Thyroid gland (tissue), 4 donors: ENCODE measurements around the gene ERICH6.
"Not testable (repeated sequence)": the region's sequence is repeated elsewhere in the genome, so short reads cannot be mapped to it uniquely, and the experiment has no call there.

Experiments used
- POLR2A ChIP-seq, 2 donors: fragments of 450-650 bp; IDR thresholded peaks; one replicate each; pipeline ENCODE4 v1.6.1; 2017; ENCODE audit warnings: antibody characterized with exemption in 2 of 2, mild to moderate bottlenecking in 2 of 2, moderate library complexity in 1 of 2
- TF ChIP-seq, protein P1 (sequence below), 6 experiments: fragments of 200-600 bp in 3 of 6; fragments of 450-650 bp in 3 of 6; sonication (generic) in 3 of 6; IDR thresholded peaks; one replicate each; pipeline ENCODE4 v1.5.1; 2016 to 2019; ENCODE audit warnings: antibody characterized with exemption in 6 of 6, mild to moderate bottlenecking in 2 of 6, inconsistent platforms in 1 of 6, moderate library complexity in 1 of 6

DNA sequence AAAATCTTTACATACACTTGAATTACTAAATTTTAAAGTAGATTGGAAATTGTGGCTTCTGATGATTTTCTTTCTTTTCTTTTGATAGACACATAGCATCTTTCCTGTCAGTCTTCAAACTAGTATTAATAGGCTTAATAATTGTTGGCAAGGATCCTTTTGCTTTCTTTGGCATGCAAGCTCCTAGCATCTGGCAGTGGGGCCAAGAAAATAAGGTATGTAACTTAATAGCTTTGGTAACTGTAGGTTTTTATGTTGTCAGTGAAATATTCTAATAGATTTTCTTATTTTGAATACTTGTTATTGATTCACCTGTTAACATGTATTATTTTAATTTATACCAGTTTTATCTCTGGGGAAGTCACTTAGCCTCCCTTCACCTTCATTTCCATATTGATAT is 80.8 kb downstream of the ERICH6 start:
- TF ChIP-seq, protein P1, sequence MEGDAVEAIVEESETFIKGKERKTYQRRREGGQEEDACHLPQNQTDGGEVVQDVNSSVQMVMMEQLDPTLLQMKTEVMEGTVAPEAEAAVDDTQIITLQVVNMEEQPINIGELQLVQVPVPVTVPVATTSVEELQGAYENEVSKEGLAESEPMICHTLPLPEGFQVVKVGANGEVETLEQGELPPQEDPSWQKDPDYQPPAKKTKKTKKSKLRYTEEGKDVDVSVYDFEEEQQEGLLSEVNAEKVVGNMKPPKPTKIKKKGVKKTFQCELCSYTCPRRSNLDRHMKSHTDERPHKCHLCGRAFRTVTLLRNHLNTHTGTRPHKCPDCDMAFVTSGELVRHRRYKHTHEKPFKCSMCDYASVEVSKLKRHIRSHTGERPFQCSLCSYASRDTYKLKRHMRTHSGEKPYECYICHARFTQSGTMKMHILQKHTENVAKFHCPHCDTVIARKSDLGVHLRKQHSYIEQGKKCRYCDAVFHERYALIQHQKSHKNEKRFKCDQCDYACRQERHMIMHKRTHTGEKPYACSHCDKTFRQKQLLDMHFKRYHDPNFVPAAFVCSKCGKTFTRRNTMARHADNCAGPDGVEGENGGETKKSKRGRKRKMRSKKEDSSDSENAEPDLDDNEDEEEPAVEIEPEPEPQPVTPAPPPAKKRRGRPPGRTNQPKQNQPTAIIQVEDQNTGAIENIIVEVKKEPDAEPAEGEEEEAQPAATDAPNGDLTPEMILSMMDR (IDR thresholded peaks at IDR 0.05) = not testable (repeated sequence)
- not testable (repeated sequence) for TF ChIP-seq POLR2A (IDR thresholded peaks at IDR 0.05)
